SK-N-MC (cell line): ENCODE measurements around the gene LRPAP1.

Experiments used
- EZH2 ChIP-seq: fragments of 200-600 bp; sonication (generic); IDR thresholded peaks from one replicate; pipeline ENCODE4 v1.6.1; 2017; ENCODE audit warnings: antibody characterized with exemption
- POLR2AphosphoS5 ChIP-seq: IDR thresholded peaks from 2 replicates; pipeline ENCODE4 v1.6.1; 2012; ENCODE audit warnings: mild to moderate bottlenecking, low read depth, low read length, borderline replicate concordance

- TF ChIP-seq EZH2 (no peak), POLR2AphosphoS5 (no peak)
Measured at GRCh38 chr4:3521621-3522325, 10.4 kb downstream of the LRPAP1 start.
